HepG2 (cell line): Measurements from ENCODE around the gene CSTF2. TPM values are rescaled to one million over a fixed set of nuclear protein-coding genes. Genes with fewer than 3 reads are reported as not detected.

Experiments used
- CAMTA2 ChIP-seq: sonication (generic); formaldehyde crosslinking; IDR thresholded peaks from 2 replicates; pipeline ENCODE4 v1.4.0; 2020; ENCODE audit warnings: mild to moderate bottlenecking, missing genetic modification reagents, borderline replicate concordance
- CBX5 ChIP-seq: sonication (generic); formaldehyde crosslinking; IDR thresholded peaks from 2 replicates; pipeline ENCODE4 v1.4.0; 2020; ENCODE audit warnings: missing genetic modification reagents, borderline replicate concordance
- CENPX ChIP-seq: sonication (generic); formaldehyde crosslinking; IDR thresholded peaks from 2 replicates; pipeline ENCODE4 v1.9.0; 2021; ENCODE audit warnings: mild to moderate bottlenecking, missing genetic modification reagents, moderate library complexity
- DPF2 ChIP-seq: sonication (generic); formaldehyde crosslinking; IDR thresholded peaks from 2 replicates; pipeline ENCODE4 v1.4.0; 2020; ENCODE audit warnings: mild to moderate bottlenecking, low read depth, missing genetic modification reagents, borderline replicate concordance
- FOXJ3 ChIP-seq: sonication (generic); formaldehyde crosslinking; IDR thresholded peaks from 2 replicates; pipeline ENCODE4 v1.4.0; 2020; ENCODE audit warnings: missing genetic modification reagents, mild to moderate bottlenecking, borderline replicate concordance
- FOXO1 ChIP-seq: sonication (generic); formaldehyde crosslinking; IDR thresholded peaks from 2 replicates; pipeline ENCODE4 v1.4.0; 2020; ENCODE audit warnings: missing genetic modification reagents
- GABPA ChIP-seq, 2 experiments: IDR thresholded peaks; 2 replicates each; pipeline ENCODE4 v1.6.1; 2011 to 2016; ENCODE audit warnings: low read depth in 2 of 2, low read length in 1 of 2, missing biosample characterization in 1 of 2, missing genetic modification characterization in 1 of 2
- HDAC6 ChIP-seq: fragments of 200-600 bp; sonication (generic); IDR thresholded peaks from 2 replicates; pipeline ENCODE4 v1.7.0; 2017; ENCODE audit warnings: mild to moderate bottlenecking, antibody characterized with exemption, low read length, low read depth
- HOXA5 ChIP-seq: sonication (generic); formaldehyde crosslinking; IDR thresholded peaks from 2 replicates; pipeline ENCODE4 v1.4.0; 2020; ENCODE audit warnings: missing genetic modification reagents
- KDM4B ChIP-seq: sonication (generic); formaldehyde crosslinking; IDR thresholded peaks from 2 replicates; pipeline ENCODE4 v1.4.0; 2020; ENCODE audit warnings: missing genetic modification reagents
- RFX1 ChIP-seq: fragments of 450-650 bp; IDR thresholded peaks from 2 replicates; pipeline ENCODE4 v1.6.1; 2017
- SOX6 ChIP-seq, 2 experiments: fragments of 450-650 bp in 1 of 2; sonication (generic) in 1 of 2; formaldehyde crosslinking in 1 of 2; IDR thresholded peaks; 2 replicates each; pipeline versions ENCODE4 v1.4.0 to v1.6.1; 2017 to 2020; ENCODE audit warnings: antibody characterized with exemption in 1 of 2, mild to moderate bottlenecking in 1 of 2, missing genetic modification reagents in 1 of 2
- U2AF2 ChIP-seq: fragments of 200-400 bp; formaldehyde crosslinking; IDR thresholded peaks from 2 replicates; pipeline ENCODE4 v1.6.1; 2017; ENCODE audit warnings: low read depth, mild to moderate bottlenecking, low read length
- ZFP41 ChIP-seq: sonication (generic); formaldehyde crosslinking; IDR thresholded peaks from 2 replicates; pipeline ENCODE4 v1.4.0; 2020; ENCODE audit warnings: mild to moderate bottlenecking, missing genetic modification reagents, borderline replicate concordance
- ZNF138 ChIP-seq: sonication (generic); formaldehyde crosslinking; IDR thresholded peaks from 2 replicates; pipeline ENCODE4 v1.5.0; 2020; ENCODE audit warnings: mild to moderate bottlenecking, low read depth, missing genetic modification reagents
- ZNF224 ChIP-seq: sonication (generic); formaldehyde crosslinking; IDR thresholded peaks from 2 replicates; pipeline ENCODE4 v1.5.0; 2020; ENCODE audit warnings: mild to moderate bottlenecking, missing genetic modification reagents
- ZNF30 ChIP-seq: sonication (generic); formaldehyde crosslinking; IDR thresholded peaks from 2 replicates; pipeline ENCODE4 v1.5.0; 2020; ENCODE audit warnings: mild to moderate bottlenecking, missing genetic modification reagents
- ZNF547 ChIP-seq: sonication (generic); formaldehyde crosslinking; IDR thresholded peaks from 2 replicates; pipeline ENCODE4 v1.5.1; 2020; ENCODE audit warnings: mild to moderate bottlenecking, missing genetic modification reagents
- polyA plus RNA-seq, 8 experiments: library from polyadenylated mRNA; depleted of rRNA in 3 of 8; stranded (reverse) in 7 of 8; unstranded in 1 of 8; fragments of >200 nt; fragmentation: Illumina TruSeq in 4 of 8; extraction: Trizol in 4 of 8; gene quantifications; 2 replicates each; pipeline versions ENCODE4 v1.2.1 to v1.2.3, GENCODE V29; 2011 to 2016; ENCODE audit warnings: low read depth in 4 of 8, missing spikeins in 1 of 8, mixed read lengths in 1 of 8; ENCODE audit not compliant: insufficient read depth in 1 of 8
- total RNA-seq, 5 experiments: library from RNA; depleted of rRNA; stranded (reverse); fragments of >200 nt; fragmentation: Illumina TruSeq; extraction: Trizol; gene quantifications; 2 replicates each; pipeline ENCODE4 v1.2.3, GENCODE V29; 2016; ENCODE audit warnings: low read depth in 1 of 5
- TF ChIP-seq, protein P1 (sequence below): sonication (generic); formaldehyde crosslinking; IDR thresholded peaks from 2 replicates; pipeline ENCODE4 v1.4.0; 2020; ENCODE audit warnings: missing genetic modification reagents
- TF ChIP-seq, protein P2 (sequence below): sonication (generic); formaldehyde crosslinking; IDR thresholded peaks from 2 replicates; pipeline ENCODE4 v1.4.0; 2020; ENCODE audit warnings: mild to moderate bottlenecking, missing genetic modification reagents

The CSTF2 gene
- total and polyA plus RNA-seq, 2 of the 13 experiments (the other 11 are each of a cell fraction or from before 2014, with no cell fraction given) = 19.7 to 26.7 TPM

DNA sequence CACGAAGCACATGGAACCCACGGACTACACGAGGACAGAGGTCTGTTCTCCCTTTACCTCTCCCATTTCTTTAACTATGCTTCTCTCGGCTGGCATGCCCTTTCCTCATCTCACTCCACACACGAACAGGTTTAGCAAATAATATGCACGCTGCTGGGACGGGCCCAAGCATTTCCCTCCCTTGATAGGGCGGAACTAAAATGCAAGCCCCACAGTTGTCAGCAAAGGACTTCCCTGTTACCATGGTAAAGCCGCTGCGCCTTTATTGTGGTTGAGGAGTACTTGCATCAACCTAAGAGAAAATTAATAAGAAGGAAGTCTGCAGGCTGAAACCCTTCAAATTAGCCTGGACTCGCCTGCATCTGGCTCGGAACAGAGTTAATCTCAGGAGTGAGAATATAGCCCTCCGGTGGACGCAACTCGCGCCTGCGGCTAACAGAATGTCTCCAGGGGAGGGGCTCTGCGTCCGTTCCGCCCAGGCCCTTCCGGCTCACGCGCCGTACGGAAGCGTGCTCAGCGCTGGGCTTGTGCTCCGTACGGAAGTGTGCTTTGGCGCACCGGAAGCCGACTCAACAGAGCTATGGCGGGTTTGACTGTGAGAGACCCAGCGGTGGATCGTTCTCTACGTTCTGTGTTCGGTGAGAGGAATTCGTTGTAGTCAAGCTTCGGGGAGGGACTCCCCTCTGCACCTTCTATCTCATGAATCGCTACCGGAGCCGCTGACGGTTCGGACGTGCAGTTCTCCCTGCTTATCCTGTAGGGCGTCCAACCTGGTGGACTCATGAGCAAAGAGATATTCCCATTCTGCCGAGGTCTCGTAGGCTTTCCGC, at the start of gene CSTF2 (continued):
- TF ChIP-seq FOXJ3 (CRISPR knock-in tag) (no peak), DPF2 (no peak), ZNF224 (CRISPR knock-in tag) (no peak), FOXO1 (CRISPR knock-in tag) (no peak), CBX5 (CRISPR knock-in tag) (peak; percentile 92), KDM4B (no peak), U2AF2 (no peak), ZNF30 (CRISPR knock-in tag) (no peak), ZNF547 (no peak), GABPA (IDR thresholded peaks at IDR 0.05; ENCODE audit: low read depth, low read length) (peak; percentile 89), GABPA (CRISPR knock-in tag; IDR thresholded peaks at IDR 0.05; ENCODE audit: low read depth) (peak; percentile 97), SOX6 (IDR thresholded peaks at IDR 0.05) (no peak), SOX6 (CRISPR knock-in tag; IDR thresholded peaks at IDR 0.05) (no peak), ZNF138 (CRISPR knock-in tag) (no peak), HOXA5 (CRISPR knock-in tag) (peak; percentile 30; the same call in 1 of the 2 replicates), RFX1 (peak; percentile 43; the same call in 1 of the 2 replicates), CAMTA2 (CRISPR knock-in tag) (no peak), ZFP41 (CRISPR knock-in tag) (no peak), CENPX (CRISPR knock-in tag) (no peak), HDAC6 (no peak)
- TF ChIP-seq, protein P1, sequence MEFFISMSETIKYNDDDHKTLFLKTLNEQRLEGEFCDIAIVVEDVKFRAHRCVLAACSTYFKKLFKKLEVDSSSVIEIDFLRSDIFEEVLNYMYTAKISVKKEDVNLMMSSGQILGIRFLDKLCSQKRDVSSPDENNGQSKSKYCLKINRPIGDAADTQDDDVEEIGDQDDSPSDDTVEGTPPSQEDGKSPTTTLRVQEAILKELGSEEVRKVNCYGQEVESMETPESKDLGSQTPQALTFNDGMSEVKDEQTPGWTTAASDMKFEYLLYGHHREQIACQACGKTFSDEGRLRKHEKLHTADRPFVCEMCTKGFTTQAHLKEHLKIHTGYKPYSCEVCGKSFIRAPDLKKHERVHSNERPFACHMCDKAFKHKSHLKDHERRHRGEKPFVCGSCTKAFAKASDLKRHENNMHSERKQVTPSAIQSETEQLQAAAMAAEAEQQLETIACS (CRISPR knock-in tag) = no peak
- TF ChIP-seq, protein P2, sequence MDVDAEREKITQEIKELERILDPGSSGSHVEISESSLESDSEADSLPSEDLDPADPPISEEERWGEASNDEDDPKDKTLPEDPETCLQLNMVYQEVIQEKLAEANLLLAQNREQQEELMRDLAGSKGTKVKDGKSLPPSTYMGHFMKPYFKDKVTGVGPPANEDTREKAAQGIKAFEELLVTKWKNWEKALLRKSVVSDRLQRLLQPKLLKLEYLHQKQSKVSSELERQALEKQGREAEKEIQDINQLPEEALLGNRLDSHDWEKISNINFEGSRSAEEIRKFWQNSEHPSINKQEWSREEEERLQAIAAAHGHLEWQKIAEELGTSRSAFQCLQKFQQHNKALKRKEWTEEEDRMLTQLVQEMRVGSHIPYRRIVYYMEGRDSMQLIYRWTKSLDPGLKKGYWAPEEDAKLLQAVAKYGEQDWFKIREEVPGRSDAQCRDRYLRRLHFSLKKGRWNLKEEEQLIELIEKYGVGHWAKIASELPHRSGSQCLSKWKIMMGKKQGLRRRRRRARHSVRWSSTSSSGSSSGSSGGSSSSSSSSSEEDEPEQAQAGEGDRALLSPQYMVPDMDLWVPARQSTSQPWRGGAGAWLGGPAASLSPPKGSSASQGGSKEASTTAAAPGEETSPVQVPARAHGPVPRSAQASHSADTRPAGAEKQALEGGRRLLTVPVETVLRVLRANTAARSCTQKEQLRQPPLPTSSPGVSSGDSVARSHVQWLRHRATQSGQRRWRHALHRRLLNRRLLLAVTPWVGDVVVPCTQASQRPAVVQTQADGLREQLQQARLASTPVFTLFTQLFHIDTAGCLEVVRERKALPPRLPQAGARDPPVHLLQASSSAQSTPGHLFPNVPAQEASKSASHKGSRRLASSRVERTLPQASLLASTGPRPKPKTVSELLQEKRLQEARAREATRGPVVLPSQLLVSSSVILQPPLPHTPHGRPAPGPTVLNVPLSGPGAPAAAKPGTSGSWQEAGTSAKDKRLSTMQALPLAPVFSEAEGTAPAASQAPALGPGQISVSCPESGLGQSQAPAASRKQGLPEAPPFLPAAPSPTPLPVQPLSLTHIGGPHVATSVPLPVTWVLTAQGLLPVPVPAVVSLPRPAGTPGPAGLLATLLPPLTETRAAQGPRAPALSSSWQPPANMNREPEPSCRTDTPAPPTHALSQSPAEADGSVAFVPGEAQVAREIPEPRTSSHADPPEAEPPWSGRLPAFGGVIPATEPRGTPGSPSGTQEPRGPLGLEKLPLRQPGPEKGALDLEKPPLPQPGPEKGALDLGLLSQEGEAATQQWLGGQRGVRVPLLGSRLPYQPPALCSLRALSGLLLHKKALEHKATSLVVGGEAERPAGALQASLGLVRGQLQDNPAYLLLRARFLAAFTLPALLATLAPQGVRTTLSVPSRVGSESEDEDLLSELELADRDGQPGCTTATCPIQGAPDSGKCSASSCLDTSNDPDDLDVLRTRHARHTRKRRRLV = no peak
